Large intestine (tissue), 12 donors: ENCODE measurements around the gene SDHAF1. TPM values are rescaled to one million over a fixed set of nuclear protein-coding genes. Genes with fewer than 3 reads are reported as not detected.
"Not testable (repeated sequence)": the region's sequence is repeated elsewhere in the genome, so short reads cannot be mapped to it uniquely, and the experiment has no call there.

Experiments
- DNase-seq, 2 donors: peaks; one replicate each; pipeline versions ENCODE4 v3.0.0 to v3.0.0-alpha.2; 2013
- H3K27ac ChIP-seq: one replicate; pipeline ENCODE4 v1.5.1; 2013; ENCODE audit warnings: low read length
- H3K27me3 ChIP-seq: 2 replicates; pipeline ENCODE4 v1.6.1; 2013; ENCODE audit warnings: low read length; ENCODE audit not compliant: control insufficient read depth, insufficient read depth
- H3K36me3 ChIP-seq: 2 replicates; pipeline ENCODE4 v1.6.1; 2013; ENCODE audit warnings: low read length; ENCODE audit not compliant: control insufficient read depth, insufficient read depth
- H3K4me1 ChIP-seq: one replicate; pipeline ENCODE4 v1.6.1; 2013; ENCODE audit warnings: low read length; ENCODE audit not compliant: control insufficient read depth, insufficient read depth
- H3K4me3 ChIP-seq: one replicate; pipeline ENCODE4 v1.5.1; 2013; ENCODE audit warnings: low read length
- H3K9me3 ChIP-seq: one replicate; pipeline ENCODE4 v1.6.1; 2013; ENCODE audit warnings: mild to moderate bottlenecking, low read depth, low read length, moderate library complexity; ENCODE audit not compliant: control insufficient read depth
- WGBS: methylation state at CpG from one replicate; pipeline ENCODE4 v1.1.5; 2013; ENCODE audit warnings: low lambda C conversion rate; ENCODE audit not compliant: insufficient coverage; 5-methylcytosine and 5-hydroxymethylcytosine counted together
- long read RNA-seq, 11 donors: transcript quantifications; one replicate each; lab custom pipeline, GENCODE V29; 2026
- polyA plus RNA-seq: library from polyadenylated mRNA; unstranded; fragments of 120-200 nt; gene quantifications from one replicate; pipeline ENCODE4 v1.2.1, GENCODE V29; 2013

The SDHAF1 gene, protein sequence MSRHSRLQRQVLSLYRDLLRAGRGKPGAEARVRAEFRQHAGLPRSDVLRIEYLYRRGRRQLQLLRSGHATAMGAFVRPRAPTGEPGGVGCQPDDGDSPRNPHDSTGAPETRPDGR
- polyA plus RNA-seq, result 23.4 TPM
- long read RNA-seq, donor 1, transcript SDHAF1-201 (1 exons, 1,117 nt), result major isoform, 25 of 25 reads
- long read RNA-seq, donor 1, partial matches to known transcripts, result 0 of 25 reads
- long read RNA-seq, donor 1, other reads (novel, unspliced or antisense), result 0 of 25 reads
- long read RNA-seq, donor 2, transcript SDHAF1-201 (1 exons, 1,117 nt), result major isoform, 36 of 36 reads
- long read RNA-seq, donor 2, partial matches to known transcripts, result 0 of 36 reads
- long read RNA-seq, donor 2, other reads (novel, unspliced or antisense), result 0 of 36 reads
- long read RNA-seq, donor 3, result 0 reads
- long read RNA-seq, donor 4, transcript SDHAF1-201 (1 exons, 1,117 nt), result major isoform, 7 of 7 reads
- long read RNA-seq, donor 4, partial matches to known transcripts, result 0 of 7 reads
- long read RNA-seq, donor 4, other reads (novel, unspliced or antisense), result 0 of 7 reads
- long read RNA-seq, donor 5, transcript SDHAF1-201 (1 exons, 1,117 nt), result major isoform, 11 of 11 reads
- long read RNA-seq, donor 5, partial matches to known transcripts, result 0 of 11 reads
- long read RNA-seq, donor 5, other reads (novel, unspliced or antisense), result 0 of 11 reads
- long read RNA-seq, donor 6, transcript SDHAF1-201 (1 exons, 1,117 nt), result major isoform, 47 of 47 reads
- long read RNA-seq, donor 6, partial matches to known transcripts, result 0 of 47 reads
- long read RNA-seq, donor 6, other reads (novel, unspliced or antisense), result 0 of 47 reads
- long read RNA-seq, donor 7, transcript SDHAF1-201 (1 exons, 1,117 nt), result major isoform, 15 of 15 reads
- long read RNA-seq, donor 7, partial matches to known transcripts, result 0 of 15 reads
- long read RNA-seq, donor 7, other reads (novel, unspliced or antisense), result 0 of 15 reads
- long read RNA-seq, donor 8, transcript SDHAF1-201 (1 exons, 1,117 nt), result major isoform, 43 of 43 reads
- long read RNA-seq, donor 8, partial matches to known transcripts, result 0 of 43 reads
- long read RNA-seq, donor 8, other reads (novel, unspliced or antisense), result 0 of 43 reads
- long read RNA-seq, donor 9, transcript SDHAF1-201 (1 exons, 1,117 nt), result major isoform, 41 of 41 reads
- long read RNA-seq, donor 9, partial matches to known transcripts, result 0 of 41 reads
- long read RNA-seq, donor 9, other reads (novel, unspliced or antisense), result 0 of 41 reads
- long read RNA-seq, donor 10, transcript SDHAF1-201 (1 exons, 1,117 nt), result major isoform, 35 of 35 reads
- long read RNA-seq, donor 10, partial matches to known transcripts, result 0 of 35 reads
- long read RNA-seq, donor 10, other reads (novel, unspliced or antisense), result 0 of 35 reads
- long read RNA-seq, donor 11, transcript SDHAF1-201 (1 exons, 1,117 nt), result major isoform, 34 of 34 reads
- long read RNA-seq, donor 11, partial matches to known transcripts, result 0 of 34 reads
- long read RNA-seq, donor 11, other reads (novel, unspliced or antisense), result 0 of 34 reads

DNA sequence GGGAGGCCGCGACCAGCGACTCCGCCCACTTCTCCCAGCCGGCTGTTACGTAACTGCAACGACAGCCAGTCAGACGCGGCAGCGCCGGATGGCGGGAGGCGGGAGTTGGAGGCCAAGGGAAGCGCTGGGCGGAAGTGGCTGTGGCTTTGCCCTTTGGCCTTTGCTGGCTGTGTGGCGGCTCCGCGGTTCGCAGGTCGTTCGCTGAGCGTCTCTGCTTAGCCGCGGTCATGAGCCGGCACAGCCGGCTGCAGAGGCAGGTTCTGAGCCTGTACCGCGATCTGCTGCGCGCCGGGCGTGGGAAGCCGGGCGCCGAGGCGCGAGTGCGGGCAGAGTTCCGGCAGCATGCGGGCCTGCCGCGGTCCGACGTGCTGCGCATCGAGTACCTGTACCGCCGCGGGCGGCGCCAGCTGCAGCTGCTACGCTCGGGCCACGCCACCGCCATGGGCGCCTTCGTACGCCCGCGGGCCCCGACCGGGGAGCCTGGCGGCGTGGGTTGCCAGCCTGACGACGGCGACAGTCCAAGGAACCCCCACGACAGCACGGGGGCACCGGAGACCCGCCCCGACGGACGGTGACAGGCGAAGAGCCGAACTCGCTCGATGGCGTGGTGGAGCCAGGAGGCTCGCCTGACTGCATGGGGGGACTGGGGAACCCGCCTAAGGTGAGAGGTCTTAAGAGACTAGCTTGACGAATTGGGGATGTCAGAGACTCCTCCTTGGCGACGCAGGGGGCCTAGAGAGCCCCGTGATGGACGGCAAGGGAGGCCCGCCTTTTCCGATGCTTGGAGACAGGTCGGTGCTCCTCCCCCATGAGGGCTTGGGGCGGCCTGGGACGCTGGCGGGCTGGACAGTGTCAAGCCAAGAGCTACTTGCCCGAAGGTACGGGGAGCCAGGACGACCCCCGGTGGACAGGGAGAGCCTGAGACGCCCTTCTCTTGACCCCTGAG, at the start of gene SDHAF1:
Gene SDHAF1 (plus strand): TSS at position 141 of the 946 bp plus-strand sequence. CDS start 87 bp downstream, at position 228.
- H3K4me3 ChIP-seq, result peak within 1 kb of the TSS; percentile 93
- peak; percentile 95 to 97 for DNase-seq
- peaks cover 17% of the 10 kb centered on the region for H3K36me3 ChIP-seq
- WGBS, result no CpG with 5 or more reads among the region's 97 CpGs
- no peaks in the 10 kb centered on the region for H3K9me3 ChIP-seq
- H3K27ac ChIP-seq, result peak within 1 kb of the TSS; percentile 33
- H3K4me1 ChIP-seq, result peaks cover 12% of the 10 kb centered on the region
- H3K27me3 ChIP-seq, result no peaks in the 10 kb centered on the region

DNA sequence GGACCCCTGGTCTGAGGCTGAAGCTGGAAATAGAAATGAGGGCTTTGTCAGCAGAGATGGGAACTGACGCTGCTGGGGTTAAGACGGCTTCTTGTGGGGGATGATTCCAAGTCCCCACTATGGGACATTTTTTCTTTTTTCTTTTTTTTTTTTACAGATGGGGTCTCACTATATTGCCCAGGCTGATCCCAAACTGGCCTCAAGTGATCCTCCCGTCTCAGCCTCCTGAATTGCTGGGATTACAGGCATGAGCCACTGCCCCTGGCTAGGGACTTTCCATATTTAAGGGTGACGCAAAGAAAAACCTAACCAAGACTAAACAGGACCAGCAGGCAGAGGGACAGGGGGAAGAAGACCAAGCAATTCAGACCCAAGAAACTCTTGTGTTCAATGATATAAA, 48.8 kb upstream of the SDHAF1 start:
- H3K27me3 ChIP-seq, result no peaks in the 10 kb centered on the region
- no peaks in the 10 kb centered on the region for H3K4me1 ChIP-seq
- H3K9me3 ChIP-seq, result no peaks in the 10 kb centered on the region
- H3K27ac ChIP-seq, result no peak overlapping the region
- H3K36me3 ChIP-seq, result peaks cover 2% of the 10 kb centered on the region
- no peak for DNase-seq
- WGBS, result no CpG with 5 or more reads among the region's 4 CpGs
- H3K4me3 ChIP-seq, result no peak overlapping the region

DNA sequence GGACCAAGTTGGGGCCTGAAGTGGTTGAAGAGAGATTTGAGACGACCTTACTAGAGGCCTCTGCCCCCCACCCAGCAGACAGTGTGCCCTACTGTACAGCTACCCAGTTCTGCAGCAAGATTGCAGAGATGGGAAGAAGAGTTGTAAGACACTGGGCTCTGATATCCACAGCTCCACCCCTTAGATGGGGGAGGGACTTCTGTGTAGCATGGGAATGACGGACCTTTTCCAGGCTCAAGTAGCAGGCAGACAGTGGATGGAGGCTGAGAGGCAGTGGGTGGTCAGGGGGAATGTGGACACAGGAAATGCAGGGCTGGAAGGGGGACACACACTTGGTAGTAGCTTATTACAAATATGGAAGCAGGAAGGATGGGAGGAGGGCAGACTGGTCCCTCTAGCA, 45.9 kb upstream of the SDHAF1 start:
- Histone ChIP-seq H3K27me3 (no peaks in the 10 kb centered on the region), H3K4me3 (no peak overlapping the region), H3K9me3 (no peaks in the 10 kb centered on the region), H3K27ac (no peak overlapping the region), H3K4me1 (no peaks in the 10 kb centered on the region), H3K36me3 (peaks cover 2% of the 10 kb centered on the region)
- no CpG with 5 or more reads among the region's 2 CpGs for WGBS
- no peak for DNase-seq

DNA sequence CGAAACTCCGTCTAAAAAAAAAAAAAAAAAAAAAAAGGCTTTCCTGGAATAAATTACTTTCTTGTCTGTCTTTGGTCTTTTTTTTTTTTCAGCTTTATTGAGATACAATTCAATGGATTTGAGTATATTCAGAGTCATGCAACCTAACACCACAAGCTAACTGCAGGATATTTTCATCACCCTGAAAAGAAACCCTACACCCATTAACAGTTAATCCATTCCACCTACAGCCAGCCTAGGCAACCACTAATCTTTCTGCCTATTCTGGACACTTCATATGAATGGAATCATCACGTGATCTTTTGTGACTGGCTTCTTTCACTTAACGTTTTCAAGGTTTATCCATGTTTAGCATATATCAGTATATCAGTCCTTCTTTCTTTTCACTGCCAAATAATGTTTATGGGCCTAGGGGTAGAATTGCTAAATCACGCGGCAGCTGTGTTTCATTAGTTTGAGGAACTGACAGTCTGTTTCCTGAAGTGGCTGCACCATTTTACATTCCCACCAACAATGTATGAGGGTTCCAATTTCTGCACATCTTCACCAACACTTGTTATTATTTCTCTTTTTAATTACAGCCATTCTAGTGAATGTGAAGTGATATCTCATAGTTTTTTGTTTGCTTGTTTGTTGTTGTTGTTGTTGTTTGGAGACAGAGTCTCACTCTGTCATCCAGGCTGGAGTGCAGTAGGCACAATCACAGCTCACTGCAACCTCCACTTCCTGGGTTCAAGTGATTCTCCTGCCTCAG, 38.9 kb upstream of the SDHAF1 start:
- Histone ChIP-seq H3K9me3 (peaks cover 8% of the 10 kb centered on the region), H3K4me1 (no peaks in the 10 kb centered on the region), H3K4me3 (no peak overlapping the region), H3K36me3 (no peaks in the 10 kb centered on the region), H3K27ac (no peak overlapping the region), H3K27me3 (peaks cover 35% of the 10 kb centered on the region)
- 0% methylated on average over 1 of the region's 6 CpGs for WGBS
- DNase-seq, result no peak

DNA sequence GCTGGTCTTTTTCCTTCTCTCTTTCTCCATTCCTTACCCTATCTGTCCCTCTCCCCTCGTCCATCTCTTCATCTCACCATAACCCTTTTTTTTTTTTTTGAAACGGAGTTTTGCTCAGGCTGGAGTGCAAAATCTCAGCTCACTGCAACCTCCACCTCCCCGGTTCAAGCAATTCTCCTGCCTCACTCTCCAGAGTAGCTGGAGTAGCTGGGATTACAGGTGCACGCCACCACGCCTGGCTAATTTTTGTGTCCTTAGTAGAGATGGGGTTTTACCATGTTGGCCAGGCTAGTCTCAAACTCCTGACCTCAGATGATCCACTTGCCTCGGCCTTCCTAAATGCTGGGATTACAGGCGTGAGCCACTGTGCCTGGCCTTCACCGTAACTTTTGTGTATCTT, 37.6 kb upstream of the SDHAF1 start:
- H3K27me3 ChIP-seq, result peaks cover 35% of the 10 kb centered on the region
- not testable (repeated sequence) for H3K27ac ChIP-seq, H3K4me3 ChIP-seq, H3K4me1 ChIP-seq, H3K36me3 ChIP-seq, H3K9me3 ChIP-seq, DNase-seq
- 40% methylated on average over 1 of the region's 8 CpGs for WGBS

DNA sequence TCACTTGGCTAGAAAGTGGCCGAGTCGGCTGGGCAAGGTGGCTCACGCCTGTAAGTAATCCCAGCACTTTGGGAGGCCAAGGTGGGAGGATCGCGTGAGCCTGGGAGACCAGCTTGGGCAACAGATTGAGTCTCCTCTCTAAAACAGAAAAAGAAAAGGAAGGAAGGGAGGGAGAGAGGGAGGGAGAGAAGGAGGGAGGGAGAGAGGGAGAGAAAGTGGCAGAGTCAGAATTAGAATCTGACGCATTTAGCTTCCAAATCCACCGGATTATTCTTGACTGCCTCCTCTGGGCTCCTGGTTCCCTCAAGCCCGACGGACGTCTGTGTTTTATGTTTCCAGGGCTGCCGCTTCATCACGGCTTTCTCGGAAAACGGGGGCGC, 36.3 kb upstream of the SDHAF1 start:
- no peaks in the 10 kb centered on the region for H3K4me1 ChIP-seq
- H3K27ac ChIP-seq, result no peak overlapping the region
- no peaks in the 10 kb centered on the region for H3K36me3 ChIP-seq
- H3K4me3 ChIP-seq, result no peak overlapping the region
- H3K27me3 ChIP-seq, result peaks cover 35% of the 10 kb centered on the region
- WGBS, result no CpG with 5 or more reads among the region's 15 CpGs
- DNase-seq, result no peak
- H3K9me3 ChIP-seq, result peaks cover 8% of the 10 kb centered on the region

DNA sequence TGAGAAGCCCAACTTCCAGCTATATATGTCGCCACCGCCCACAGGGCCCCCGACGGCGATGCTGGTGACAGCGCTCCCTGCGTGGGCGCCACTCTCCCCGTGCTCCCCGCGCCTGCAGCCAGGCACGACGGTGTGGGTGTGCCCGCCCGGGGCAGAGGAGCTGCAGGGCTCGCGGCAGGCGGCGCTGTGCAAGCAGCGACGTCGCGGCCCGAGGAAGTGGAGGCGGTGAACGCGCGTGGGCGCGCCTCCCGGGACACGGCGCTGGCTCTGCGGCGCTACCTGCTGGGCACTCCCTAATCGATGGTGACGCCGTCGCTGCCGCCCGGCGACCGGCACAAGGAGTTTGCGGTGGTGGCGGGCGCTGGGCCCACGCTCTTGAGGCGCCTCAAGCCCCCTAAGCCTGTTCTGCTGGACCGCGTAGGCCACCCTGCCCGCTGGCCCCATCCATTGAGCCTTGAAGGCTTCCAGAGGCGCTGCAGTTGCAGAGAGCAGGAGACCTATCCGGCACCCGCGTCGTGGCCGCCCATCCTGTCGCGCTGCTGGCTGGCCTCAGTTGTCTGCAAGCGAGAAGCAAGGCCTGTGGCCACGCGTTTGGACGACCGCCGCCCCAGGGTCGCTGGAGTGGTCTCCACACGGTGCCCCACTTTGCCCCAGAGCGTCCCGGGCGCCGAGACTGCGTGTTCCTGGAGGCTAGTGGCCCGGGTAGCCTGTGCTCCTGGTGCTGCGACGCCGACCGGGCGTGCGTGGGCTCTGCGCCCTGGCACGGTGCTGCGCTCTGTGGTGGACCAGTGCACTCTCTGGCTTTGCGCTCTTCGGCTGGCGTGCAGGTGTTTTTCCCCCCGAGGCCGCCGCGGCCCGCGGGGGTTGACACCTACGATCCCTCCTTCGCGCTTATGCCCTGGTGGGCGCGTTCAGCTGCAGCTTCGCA, 35.7 kb upstream of the SDHAF1 start:
- Histone ChIP-seq H3K27ac (no peak overlapping the region), H3K4me3 (no peak overlapping the region), H3K27me3 (peaks cover 35% of the 10 kb centered on the region), H3K9me3 (peaks cover 8% of the 10 kb centered on the region), H3K4me1 (no peaks in the 10 kb centered on the region), H3K36me3 (no peaks in the 10 kb centered on the region)
- WGBS, result no CpG with 5 or more reads among the region's 97 CpGs
- no peak for DNase-seq

DNA sequence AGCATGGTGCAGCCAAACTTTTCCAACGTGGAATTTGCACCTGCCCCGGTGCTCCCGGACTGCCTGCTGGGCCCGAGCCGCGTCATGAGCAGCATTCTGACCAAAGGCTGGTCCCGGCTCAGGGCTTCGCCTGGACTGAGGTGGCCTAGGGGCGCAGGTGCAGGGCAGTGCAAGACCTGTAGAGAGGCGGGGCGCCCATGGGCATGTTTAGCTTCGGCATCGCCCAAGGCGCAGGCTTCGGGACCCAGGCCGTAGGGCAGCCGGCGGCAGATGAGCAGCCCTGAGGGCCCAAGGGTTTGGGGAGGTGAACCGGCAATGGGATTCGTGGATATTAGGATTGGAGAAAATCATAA, 35.0 kb upstream of the SDHAF1 start:
- Histone ChIP-seq H3K4me3 (no peak overlapping the region), H3K27ac (no peak overlapping the region), H3K27me3 (peaks cover 35% of the 10 kb centered on the region), H3K9me3 (peaks cover 8% of the 10 kb centered on the region), H3K4me1 (no peaks in the 10 kb centered on the region), H3K36me3 (no peaks in the 10 kb centered on the region)
- DNase-seq, result no peak
- WGBS, result no CpG with 5 or more reads among the region's 20 CpGs
